GM19467 (cell line): ENCODE results near the gene SPDYE8.
"Not testable (repeated sequence)": the region's sequence is repeated elsewhere in the genome, so short reads cannot be mapped to it uniquely, and the experiment has no call there.

Experiments used
- ATAC-seq: cut with Tn5 transposase; IDR thresholded peaks from one replicate; pipeline ENCODE4 v1.9.1; 2021; ENCODE audit warnings: mild to moderate bottlenecking, moderate library complexity; ENCODE audit not compliant: unreplicated experiment

SPDYE8 gene

GRCh38 chr7:73029666-73030065, at the start of gene SPDYE8:
SPDYE8 (minus strand) TSS chr7:73029766; CDS start chr7:73027966, 1,800 bp downstream.
- ATAC-seq = not testable (repeated sequence)

GRCh38 chr7:73057811-73058210, 28.2 kb upstream of the SPDYE8 start, which contains the start of gene SPDYE11:
SPDYE11 (minus strand) TSS chr7:73057911; CDS start chr7:73056111, 1,800 bp downstream.
- not testable (repeated sequence) for ATAC-seq

GRCh38 chr7:73006491-73006890, 23.1 kb downstream of the SPDYE8 start:
- ATAC-seq = not testable (repeated sequence)

GRCh38 chr7:73005693-73006447, 23.7 kb downstream of the SPDYE8 start:
- peak; percentile 62 for ATAC-seq

- peak; percentile 82 for ATAC-seq
Observed at GRCh38 chr7:73005356-73005692, 24.2 kb downstream of the SPDYE8 start.

GRCh38 chr7:72997887-72998468, 31.6 kb downstream of the SPDYE8 start:
- ATAC-seq = not testable (repeated sequence)

GRCh38 chr7:72997447-72997846, 32.1 kb downstream of the SPDYE8 start:
- ATAC-seq = not testable (repeated sequence)

- not testable (repeated sequence) for ATAC-seq
Observed at GRCh38 chr7:72995484-72995883, 34.1 kb downstream of the SPDYE8 start.

GRCh38 chr7:72990146-72990913, 39.2 kb downstream of the SPDYE8 start:
- ATAC-seq = not testable (repeated sequence)

- ATAC-seq = not testable (repeated sequence)
Observed at GRCh38 chr7:72982084-72982483, 47.5 kb downstream of the SPDYE8 start.

- ATAC-seq = not testable (repeated sequence)
Observed at GRCh38 chr7:72980382-72980781, 49.2 kb downstream of the SPDYE8 start.

GRCh38 chr7:72976434-72976833, 53.1 kb downstream of the SPDYE8 start:
- not testable (repeated sequence) for ATAC-seq

GRCh38 chr7:72975656-72976286, 53.8 kb downstream of the SPDYE8 start:
- not testable (repeated sequence) for ATAC-seq

- ATAC-seq = not testable (repeated sequence)
Observed at GRCh38 chr7:72974781-72975180, 54.8 kb downstream of the SPDYE8 start.

GRCh38 chr7:72971505-72971904, 58.1 kb downstream of the SPDYE8 start:
- ATAC-seq = not testable (repeated sequence)
